OCI-LY1 (cell line): ENCODE data around the gene GLTP.
"Not testable (repeated sequence)": the region's sequence is repeated elsewhere in the genome, so short reads cannot be mapped to it uniquely, and the experiment has no call there.

ENCODE experiments used
- H2AFZ ChIP-seq: fragments of 200-600 bp; sonication (generic), shearing (Covaris generic); 2 replicates; pipeline ENCODE4 v1.6.0; 2014; ENCODE audit warnings: antibody characterized with exemption, mild to moderate bottlenecking, low read length
- H3F3A ChIP-seq: fragments of 200-600 bp; sonication (generic), shearing (Covaris generic); 2 replicates; pipeline ENCODE4 v1.6.0; 2014; ENCODE audit warnings: mild to moderate bottlenecking, antibody characterized with exemption, low read length, moderate library complexity; ENCODE audit not compliant: insufficient read depth
- H3K27ac ChIP-seq: fragments of 200-600 bp; sonication (generic); 2 replicates; pipeline ENCODE4 v1.5.1; 2014; ENCODE audit warnings: low read length, mixed run types, mild to moderate bottlenecking, low read depth; ENCODE audit not compliant: poor library complexity, severe bottlenecking
- H3K27me3 ChIP-seq: fragments of 200-600 bp; sonication (generic); 2 replicates; pipeline ENCODE4 v1.6.0; 2014; ENCODE audit warnings: antibody characterized with exemption, mild to moderate bottlenecking, low read length, moderate library complexity; ENCODE audit not compliant: insufficient read depth
- H3K36me3 ChIP-seq: fragments of 200-600 bp; sonication (generic); 2 replicates; pipeline ENCODE4 v1.6.1; 2014; ENCODE audit warnings: mild to moderate bottlenecking, antibody characterized with exemption, low read length, moderate library complexity, mixed read lengths; ENCODE audit not compliant: insufficient read depth
- H3K4me1 ChIP-seq: fragments of 200-600 bp; sonication (generic); 2 replicates; pipeline ENCODE4 v1.5.1; 2014; ENCODE audit warnings: mild to moderate bottlenecking, low read length, moderate library complexity; ENCODE audit not compliant: insufficient read depth, severe bottlenecking
- H3K4me2 ChIP-seq: fragments of 200-600 bp; sonication (generic), shearing (Covaris generic); 2 replicates; pipeline ENCODE4 v1.6.1; 2014; ENCODE audit warnings: low read length
- H3K4me3 ChIP-seq: fragments of 200-600 bp; sonication (generic); 2 replicates; pipeline ENCODE4 v1.5.1; 2014; ENCODE audit warnings: low read length, low read depth, mild to moderate bottlenecking, mixed read lengths; ENCODE audit not compliant: poor library complexity, severe bottlenecking
- H3K79me2 ChIP-seq: fragments of 200-600 bp; shearing (Covaris generic); 2 replicates; pipeline ENCODE4 v1.6.1; 2016; ENCODE audit warnings: mixed run types, low read length, mixed read lengths; ENCODE audit not compliant: insufficient read depth
- H3K9ac ChIP-seq: fragments of 200-600 bp; sonication (generic), shearing (Covaris generic); 2 replicates; pipeline ENCODE4 v1.6.1; 2014; ENCODE audit warnings: mild to moderate bottlenecking, low read length, mixed read lengths
- H3K9me2 ChIP-seq: fragments of 200-600 bp; sonication (generic), shearing (Covaris generic); 2 replicates; pipeline ENCODE4 v1.6.1; 2014; ENCODE audit warnings: low read depth, mild to moderate bottlenecking, low read length, mixed read lengths
- H3K9me3 ChIP-seq: fragments of 200-600 bp; shearing (Covaris generic); 2 replicates; pipeline ENCODE4 v1.6.1; 2014; ENCODE audit warnings: low read length, mixed read lengths
- H4K20me1 ChIP-seq: fragments of 200-600 bp; sonication (generic), shearing (Covaris generic); 2 replicates; pipeline ENCODE4 v1.6.0; 2016; ENCODE audit warnings: mild to moderate bottlenecking, low read length; ENCODE audit not compliant: insufficient read depth
- CTCF ChIP-seq: fragments of 200-600 bp; sonication (generic), shearing (Covaris generic); IDR thresholded peaks from 2 replicates; pipeline ENCODE4 v1.5.1; 2017; ENCODE audit warnings: mild to moderate bottlenecking, antibody characterized with exemption, low read length, moderate library complexity, mixed read lengths
- EZH2 ChIP-seq: fragments of 200-600 bp; sonication (generic), shearing (Covaris generic); IDR thresholded peaks from 2 replicates; pipeline ENCODE4 v1.8.0; 2017; ENCODE audit warnings: borderline replicate concordance, mixed run types, mild to moderate bottlenecking, antibody characterized with exemption, low read length, moderate library complexity, mixed read lengths

Gene GLTP

GRCh38 chr12:109857715-109858114 is 22.6 kb downstream of the GLTP start:
- H3K27ac ChIP-seq: no peak overlapping the region
- no peak overlapping the region for H2AFZ ChIP-seq
- no peaks in the 10 kb centered on the region for H3K79me2 ChIP-seq
- TF ChIP-seq CTCF (no peak), EZH2 (no peak)
- H3K4me1 ChIP-seq: no peaks in the 10 kb centered on the region
- no peaks in the 10 kb centered on the region for H3K36me3 ChIP-seq
- H3K4me2 ChIP-seq: no peak overlapping the region
- H3K9me3 ChIP-seq: no peaks in the 10 kb centered on the region
- H3K27me3 ChIP-seq: no peaks in the 10 kb centered on the region
- H3F3A ChIP-seq: no peaks in the 10 kb centered on the region
- H3K9me2 ChIP-seq: no peaks in the 10 kb centered on the region
- H3K4me3 ChIP-seq: no peak overlapping the region
- no peaks in the 10 kb centered on the region for H4K20me1 ChIP-seq
- H3K9ac ChIP-seq: no peak overlapping the region

GRCh38 chr12:109855377-109855776 is 25.0 kb downstream of the GLTP start:
- Histone ChIP-seq H3K27me3 (no peaks in the 10 kb centered on the region), H3K4me2 (no peak overlapping the region), H3K9me2 (no peaks in the 10 kb centered on the region), H3K9ac (no peak overlapping the region), H2AFZ (no peak overlapping the region), H3F3A (no peaks in the 10 kb centered on the region), H3K79me2 (no peaks in the 10 kb centered on the region), H3K4me1 (no peaks in the 10 kb centered on the region), H3K9me3 (no peaks in the 10 kb centered on the region), H3K27ac (no peak overlapping the region), H3K36me3 (no peaks in the 10 kb centered on the region), H4K20me1 (no peaks in the 10 kb centered on the region), H3K4me3 (no peak overlapping the region)
- TF ChIP-seq EZH2 (no peak), CTCF (no peak)

DNA sequence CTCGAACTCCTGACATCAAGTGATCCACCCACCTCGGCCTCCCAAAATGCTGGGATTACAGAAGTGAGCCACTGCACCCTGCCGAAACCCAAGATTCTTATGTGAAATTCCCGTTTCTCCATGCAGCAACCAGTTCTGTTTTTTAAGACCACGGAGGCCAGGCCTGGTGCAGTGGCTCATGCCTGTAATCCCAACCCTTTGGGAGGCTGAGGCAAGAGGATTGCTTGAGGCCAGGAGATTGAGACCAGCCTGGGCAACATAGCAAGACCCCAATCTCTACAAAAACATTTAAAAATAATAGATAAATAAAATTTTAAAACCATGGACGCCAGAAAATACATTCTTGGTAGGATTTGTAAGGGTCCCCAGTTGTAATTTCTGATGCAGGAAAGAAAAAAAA is 29.8 kb downstream of the GLTP start:
- H3K9ac ChIP-seq, H3K4me3 ChIP-seq, H3K79me2 ChIP-seq, H3K36me3 ChIP-seq, H3K27ac ChIP-seq, H3K9me2 ChIP-seq, H4K20me1 ChIP-seq, H3K4me2 ChIP-seq, H3F3A ChIP-seq, H3K27me3 ChIP-seq, H2AFZ ChIP-seq, H3K9me3 ChIP-seq, H3K4me1 ChIP-seq: not testable (repeated sequence)

DNA sequence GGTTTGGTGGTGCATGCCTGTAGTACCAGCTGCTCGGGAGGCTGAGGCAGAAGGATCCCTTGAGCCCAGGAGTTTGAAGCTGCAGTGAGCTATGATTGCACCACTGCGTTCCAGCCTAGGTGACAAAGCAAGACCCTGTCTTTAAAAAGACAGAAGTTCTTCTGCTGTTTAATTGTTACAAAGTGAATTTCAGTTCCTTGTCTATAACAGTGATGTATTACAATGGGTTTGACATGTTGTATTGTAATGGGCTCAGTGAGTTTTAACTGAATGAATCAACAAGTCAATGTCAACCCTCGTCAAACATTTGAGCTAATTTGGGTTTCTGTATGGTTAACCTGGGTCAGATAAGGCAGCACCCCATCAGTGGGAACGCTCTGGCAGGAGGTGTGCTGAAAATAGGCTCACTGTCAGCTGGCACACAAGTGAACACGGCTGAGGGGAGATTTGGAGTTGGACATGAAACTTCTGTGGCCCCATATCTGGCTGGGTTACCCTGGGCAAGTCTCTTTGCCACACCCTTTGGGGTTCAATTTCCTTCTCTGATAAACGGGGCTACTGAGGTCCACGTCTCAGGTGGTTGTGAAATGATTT is 33.1 kb downstream of the GLTP start:
- Histone ChIP-seq H3K36me3 (no peaks in the 10 kb centered on the region), H4K20me1 (no peaks in the 10 kb centered on the region), H3K27me3 (no peaks in the 10 kb centered on the region), H3K4me1 (peaks cover 9% of the 10 kb centered on the region), H2AFZ (no peak overlapping the region), H3K9me3 (no peaks in the 10 kb centered on the region), H3K9me2 (no peaks in the 10 kb centered on the region), H3K27ac (no peak overlapping the region), H3K4me3 (no peak overlapping the region), H3F3A (no peaks in the 10 kb centered on the region), H3K4me2 (no peak overlapping the region), H3K9ac (no peak overlapping the region), H3K79me2 (no peaks in the 10 kb centered on the region)
- TF ChIP-seq CTCF (no peak), EZH2 (no peak)
